MM.1S (cell line): Measurements from ENCODE around the gene DDX24.

Source experiments
- CTCF ChIP-seq: fragments of 300-600 bp; sonication (generic); IDR thresholded peaks from 2 replicates; pipeline ENCODE4 v1.5.1; 2016; ENCODE audit warnings: antibody characterized with exemption, low read length, mixed read lengths
- EZH2 ChIP-seq: fragments of 300-600 bp; sonication (generic); optimal IDR thresholded peaks from 2 replicates; pipeline ENCODE3; 2017; ENCODE audit warnings: low read depth, mild to moderate bottlenecking, antibody characterized with exemption, low read length, mixed read lengths

DNA sequence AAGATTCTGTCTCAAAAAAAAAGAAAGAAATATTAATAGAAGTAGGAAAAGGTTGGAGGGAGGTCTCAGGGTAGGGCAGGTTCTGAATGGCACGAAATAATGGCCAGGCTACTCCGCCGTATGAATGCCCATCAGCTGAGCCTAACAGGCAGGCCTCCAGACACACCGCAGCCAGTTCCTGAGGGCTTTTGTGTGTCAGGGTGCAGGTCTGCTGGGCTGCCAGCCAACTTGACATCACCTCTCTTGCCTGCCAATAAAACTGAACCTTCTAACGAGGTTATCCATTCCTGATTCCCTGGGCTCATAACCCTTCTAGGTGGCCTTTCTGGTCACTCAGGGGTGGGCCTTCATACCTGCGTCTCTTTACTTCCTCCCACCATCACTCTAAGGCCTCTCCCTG is 32.5 kb upstream of the DDX24 start:
- TF ChIP-seq CTCF (no peak), EZH2 (no peak)
